ENCODE results near the gene SNCB.
"Not testable (repeated sequence)": the region's sequence is repeated elsewhere in the genome, so short reads cannot be mapped to it uniquely, and the experiment has no call there.

Gene SNCB

DNA sequence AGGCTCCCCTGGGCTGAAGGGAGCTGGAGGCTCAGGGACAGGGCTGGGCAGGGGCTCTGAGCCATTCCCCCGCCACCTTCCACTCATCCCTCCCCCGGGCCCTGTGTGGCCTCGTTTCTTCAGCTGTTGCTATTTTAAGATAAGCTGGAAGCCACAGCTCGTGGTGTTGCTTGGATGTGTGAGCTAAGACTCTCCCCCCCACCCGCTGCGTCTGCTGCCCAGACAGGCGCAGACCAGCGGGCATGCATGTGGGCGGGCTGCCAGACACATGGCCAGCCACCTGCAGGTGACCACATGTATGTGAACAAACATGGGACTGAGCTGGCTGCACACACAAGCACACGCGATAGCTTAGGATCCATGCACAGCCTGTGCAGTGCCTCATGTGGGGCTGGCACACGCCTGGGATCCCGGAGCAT lies 8.7 kb downstream of the SNCB start:
- no peak for DNase-seq

DNA sequence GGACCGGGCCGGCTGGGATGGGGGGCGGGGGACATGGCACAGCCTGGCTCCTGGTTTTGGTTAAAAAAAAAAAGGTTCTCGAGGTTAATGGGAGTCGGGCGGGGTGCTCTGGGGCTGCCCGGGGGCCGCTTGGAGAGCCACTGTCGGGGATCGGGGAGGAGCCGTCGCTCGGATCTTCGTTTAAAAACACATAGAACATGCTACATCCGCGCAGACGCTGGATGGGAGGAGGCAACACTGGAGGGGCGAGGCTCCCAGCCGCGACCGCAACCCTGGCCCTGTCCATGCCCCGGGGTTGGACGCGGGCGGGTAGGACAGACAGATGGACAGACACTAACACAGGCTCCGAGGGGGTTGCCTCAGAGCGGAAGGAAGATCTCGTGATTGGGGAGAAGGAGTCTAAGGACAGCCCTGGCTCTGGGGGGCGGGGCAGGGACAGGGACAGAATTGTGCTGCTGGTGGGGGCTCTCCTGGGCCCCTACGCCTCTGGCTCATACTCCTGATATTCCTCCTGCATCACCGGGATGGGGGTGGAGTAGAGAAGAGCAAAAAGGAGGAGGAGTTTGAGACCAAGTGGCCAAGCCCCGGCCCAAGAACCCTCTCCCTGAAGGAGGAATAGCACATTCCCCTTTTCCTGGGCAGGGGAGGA lies 9.9 kb downstream of the SNCB start:
- DNase-seq = peak; percentile 38

DNA sequence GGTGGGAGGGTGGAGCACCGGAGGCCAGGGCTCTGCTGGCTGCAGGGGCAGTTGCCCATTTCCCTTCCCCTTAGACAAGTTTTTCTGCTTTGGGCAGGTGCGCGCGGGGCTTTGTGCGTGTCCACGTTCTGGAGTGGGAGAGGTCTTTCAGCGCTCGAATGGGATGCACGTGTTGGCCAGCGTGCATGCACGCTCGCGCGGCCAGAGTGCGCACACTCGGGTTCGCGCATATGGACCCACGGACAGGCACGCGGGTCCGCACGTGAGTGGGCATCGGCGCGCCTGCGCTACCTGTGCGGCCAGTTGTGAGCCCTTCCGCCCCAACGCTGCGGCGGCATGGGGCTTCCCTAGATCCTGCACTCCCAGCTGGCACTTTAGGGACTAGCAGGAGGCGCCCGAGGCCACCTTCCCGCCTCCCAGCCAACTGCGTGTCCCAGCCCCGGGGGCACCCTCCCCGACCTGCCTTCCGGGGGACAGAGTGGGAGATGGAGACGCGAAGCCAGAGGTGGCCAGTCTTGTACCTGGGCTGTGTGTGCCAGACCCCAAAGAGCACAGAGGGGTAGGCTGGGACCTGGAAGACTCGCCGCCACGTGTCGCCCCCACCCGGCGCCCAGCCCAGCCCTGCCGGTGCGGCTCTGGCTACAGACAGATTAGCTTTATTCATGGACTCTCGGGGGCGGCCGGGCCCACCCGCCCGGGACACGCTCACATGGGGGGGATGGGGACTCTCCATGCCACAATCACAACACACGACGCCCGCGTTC lies 10.6 kb downstream of the SNCB start:
- DNase-seq = no peak

- DNase-seq = peak; percentile 52
Measured at GRCh38 chr5:176619203-176619568, 11.1 kb downstream of the SNCB start.

- no peak for DNase-seq
Measured at GRCh38 chr5:176618783-176619182, 11.6 kb downstream of the SNCB start.

DNA sequence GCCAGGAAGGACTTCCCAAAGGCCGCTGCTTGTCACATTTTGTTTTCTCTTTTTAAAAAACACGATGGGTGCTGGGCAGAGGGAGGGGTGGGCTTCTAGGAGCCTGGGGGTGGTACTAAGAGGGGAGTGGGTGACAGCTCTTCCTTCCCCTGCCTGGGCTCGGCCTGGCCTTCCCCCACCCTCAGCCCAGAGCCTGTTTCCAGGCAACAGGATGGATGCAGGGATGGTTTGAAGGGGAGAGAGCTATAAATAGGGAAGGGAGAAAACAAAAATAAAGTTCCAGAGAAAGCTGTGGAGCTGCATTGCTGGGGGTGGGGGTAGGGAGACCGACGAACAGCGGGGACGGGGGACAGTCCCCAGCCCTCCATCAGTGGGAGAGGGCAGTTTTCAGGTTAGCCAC lies 13.8 kb downstream of the SNCB start:
- DNase-seq = no peak

DNA sequence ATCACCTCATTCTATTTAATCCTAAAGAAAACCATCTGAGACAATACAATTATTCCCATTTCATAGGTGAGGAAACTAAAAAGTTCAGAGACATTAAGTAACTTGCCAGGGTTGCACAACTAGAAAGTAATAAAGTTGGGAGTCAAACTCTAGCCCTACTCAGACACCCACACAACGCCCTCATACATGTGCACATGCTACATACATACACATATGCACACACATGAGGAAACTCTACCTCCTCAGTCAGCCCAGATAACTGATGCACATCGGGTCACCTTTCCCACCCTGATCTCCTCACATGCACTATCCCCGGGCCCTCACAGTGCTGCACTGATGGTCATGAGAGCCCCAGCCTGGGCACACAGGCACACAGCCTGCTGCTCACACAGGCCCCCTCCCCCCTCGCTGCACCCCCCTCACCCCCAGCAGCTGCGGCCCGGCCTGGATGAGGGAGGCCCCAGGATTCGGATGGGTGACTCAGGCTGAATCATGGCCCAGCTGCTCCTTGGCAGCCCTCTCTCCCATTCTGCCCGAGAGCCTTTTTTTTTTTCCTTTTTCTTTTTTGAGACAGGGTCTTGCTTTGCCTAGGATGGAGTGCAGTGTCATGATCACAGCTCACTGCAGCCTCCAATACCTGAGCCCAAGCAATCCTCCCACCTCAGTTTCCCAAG lies 15.4 kb downstream of the SNCB start:
- DNase-seq = no peak

- no peak for DNase-seq
Measured at GRCh38 chr5:176612855-176613254, 17.5 kb downstream of the SNCB start.

DNA sequence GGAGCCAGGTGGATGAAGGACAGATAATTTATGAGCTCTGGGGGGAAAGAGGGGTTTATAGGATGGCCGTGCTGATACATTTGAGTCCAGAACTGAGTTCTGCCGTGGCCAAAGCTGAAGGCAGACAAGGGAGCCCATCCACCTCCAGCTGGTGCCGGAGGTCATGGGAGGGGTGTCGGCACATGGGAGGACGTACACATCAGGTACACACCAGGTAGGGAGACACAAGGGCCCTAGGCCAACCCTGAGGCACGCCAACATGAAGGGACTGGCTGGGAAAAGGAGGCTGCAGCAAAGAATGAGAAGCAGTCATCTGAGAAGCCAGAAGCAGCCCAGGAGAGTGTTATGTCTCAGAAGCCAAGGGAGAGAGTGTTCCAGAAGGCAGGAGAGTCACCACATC lies 18.3 kb downstream of the SNCB start:
- no peak for DNase-seq

DNA sequence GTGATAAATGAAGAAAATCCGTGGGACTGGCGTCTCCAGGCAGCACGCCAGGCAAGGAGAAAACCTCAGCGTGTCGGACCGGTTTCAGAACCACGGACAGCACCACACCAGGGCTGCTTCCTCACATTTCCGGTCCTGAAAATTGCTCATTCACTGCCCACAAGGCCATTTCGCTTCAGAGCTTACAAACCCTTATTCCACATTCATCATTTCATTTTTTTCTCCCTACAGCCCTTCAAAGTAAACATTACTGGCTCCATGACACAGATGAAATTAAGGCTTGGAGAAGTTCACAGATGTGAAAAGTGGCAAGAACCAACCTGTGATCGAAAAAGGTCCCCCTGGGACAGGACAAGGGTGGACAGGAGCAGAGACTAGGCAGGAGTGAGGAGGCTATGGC lies 18.9 kb downstream of the SNCB start:
- DNase-seq = peak; percentile 78

DNA sequence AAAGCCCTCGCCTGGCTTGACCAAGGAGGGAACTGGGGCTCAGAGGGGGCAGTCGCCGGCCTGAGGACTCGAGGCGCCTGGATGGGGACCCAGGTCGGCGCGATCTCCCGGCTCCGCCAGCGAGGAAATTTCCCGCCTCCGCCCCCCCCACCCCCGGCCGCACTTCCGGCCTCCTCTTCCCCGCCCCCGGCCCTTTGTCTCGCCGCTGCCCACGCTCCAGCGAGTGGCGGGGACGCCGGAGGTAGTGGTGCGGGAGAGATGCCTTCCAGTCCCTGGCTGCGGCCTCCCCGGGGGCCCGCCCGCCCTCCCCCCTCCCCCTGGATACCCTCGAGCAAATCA lies 19.9 kb downstream of the SNCB start:
- DNase-seq = no peak

GRCh38 chr5:176609724-176610434 lies 20.5 kb downstream of the SNCB start, which contains the start of gene GPRIN1:
Gene GPRIN1 (minus strand): TSS chr5:176610156. CDS start chr5:176599834, 10,322 bp downstream.
- peak; percentile 81 for DNase-seq

DNA sequence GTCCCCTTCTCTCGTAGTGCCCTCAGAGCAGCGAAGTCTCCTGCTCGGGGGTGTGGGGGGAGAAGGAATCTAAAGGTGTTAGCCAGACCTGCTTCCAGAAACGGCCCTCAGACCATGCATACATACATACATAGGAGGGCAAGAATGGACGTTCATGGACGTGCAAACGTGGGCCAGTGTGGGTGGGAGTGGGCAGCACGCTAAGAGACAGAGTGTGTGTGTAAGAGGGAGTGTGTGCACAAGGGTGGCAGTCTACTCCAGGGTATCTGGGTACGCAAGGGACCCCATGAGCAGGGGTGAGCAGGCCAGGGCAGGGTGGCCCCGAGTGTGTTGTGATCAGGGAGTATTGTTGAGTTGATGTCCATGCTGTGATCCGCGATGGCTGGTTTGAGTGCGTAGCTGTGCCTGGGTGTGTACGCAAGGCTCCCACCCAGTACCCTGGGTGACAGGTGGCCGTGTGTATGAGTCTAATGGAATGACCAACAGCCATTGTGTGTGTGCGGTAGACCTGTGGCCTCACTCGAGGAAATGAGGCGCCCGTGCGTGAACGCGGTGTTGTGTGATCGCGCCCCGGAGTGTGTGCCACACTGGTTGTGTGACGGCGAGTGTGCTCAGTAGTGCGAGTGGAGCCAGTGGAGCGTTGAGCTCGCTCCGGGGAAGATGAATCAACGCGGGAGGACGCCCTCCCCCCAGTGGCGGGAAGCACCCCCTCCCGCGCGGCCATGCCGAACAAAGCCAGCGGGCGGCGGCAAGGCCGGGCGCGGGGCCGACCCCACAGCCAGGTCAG lies 21.2 kb downstream of the SNCB start:
- no peak for DNase-seq

GRCh38 chr5:176608142-176608705 lies 22.1 kb downstream of the SNCB start:
- no peak for DNase-seq

DNA sequence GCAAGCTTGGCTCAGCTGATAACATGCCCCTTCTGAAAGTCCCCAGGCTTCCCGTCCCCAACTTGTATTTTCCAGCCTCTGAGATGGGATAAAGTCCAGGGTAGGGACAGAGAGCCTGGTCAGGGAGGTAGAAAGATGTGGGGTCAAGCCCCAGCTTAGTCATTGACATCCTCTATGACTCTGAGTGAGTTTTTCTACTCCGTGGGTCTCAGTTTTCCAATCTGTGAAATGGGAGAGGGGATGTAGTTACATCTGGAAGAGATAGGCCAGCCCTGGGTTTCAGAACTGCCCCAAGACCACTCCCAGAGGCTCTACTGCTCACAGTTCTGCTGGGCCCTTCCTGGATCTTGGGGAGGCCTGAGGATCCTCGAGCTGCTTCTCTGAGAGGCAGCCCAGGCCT lies 23.5 kb downstream of the SNCB start:
- no peak for DNase-seq

DNA sequence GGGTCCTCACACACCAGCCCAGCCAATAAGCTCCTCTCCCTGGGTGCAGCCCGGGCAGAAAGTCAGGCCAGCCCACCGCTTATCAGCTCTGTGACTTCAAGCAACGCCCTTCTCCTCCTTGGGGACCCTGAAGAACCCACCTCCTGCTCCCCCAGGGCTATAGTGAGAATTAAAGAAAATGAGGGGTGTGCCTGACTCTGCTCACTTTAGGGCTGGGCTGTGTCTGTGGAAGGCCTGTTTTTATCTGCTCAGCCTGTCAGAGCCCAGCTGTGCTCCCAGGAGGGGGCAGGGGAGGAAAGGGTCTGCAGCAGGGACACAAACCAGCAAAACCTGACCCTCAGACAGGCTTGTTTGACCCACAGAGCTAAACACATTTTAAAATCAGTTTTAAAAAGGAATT lies 24.3 kb downstream of the SNCB start:
- no peak for DNase-seq

DNA sequence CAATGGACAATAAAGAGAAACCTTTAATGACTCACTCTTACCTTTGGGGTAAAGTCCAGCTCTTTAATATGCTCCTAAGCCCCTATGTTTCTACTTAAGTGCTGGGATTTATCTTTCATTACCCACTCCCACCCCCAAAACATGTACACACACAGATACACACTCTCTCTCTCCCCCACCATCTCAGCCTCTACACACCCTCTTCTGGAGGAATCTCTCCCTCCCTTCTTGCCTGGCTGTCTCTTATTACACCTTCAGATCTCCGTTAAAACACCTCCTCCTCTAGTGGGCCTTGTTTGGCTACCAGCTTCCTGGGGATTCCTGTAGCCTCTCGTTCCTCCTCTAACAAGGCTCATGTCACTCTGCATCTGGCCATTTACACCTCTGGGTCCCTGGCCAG lies 27.2 kb downstream of the SNCB start:
- no peak for DNase-seq

- no peak for DNase-seq
Measured at GRCh38 chr5:176601901-176602482, 28.3 kb downstream of the SNCB start.

GRCh38 chr5:176599749-176600430 lies 30.4 kb downstream of the SNCB start:
- not testable (repeated sequence) for DNase-seq

DNA sequence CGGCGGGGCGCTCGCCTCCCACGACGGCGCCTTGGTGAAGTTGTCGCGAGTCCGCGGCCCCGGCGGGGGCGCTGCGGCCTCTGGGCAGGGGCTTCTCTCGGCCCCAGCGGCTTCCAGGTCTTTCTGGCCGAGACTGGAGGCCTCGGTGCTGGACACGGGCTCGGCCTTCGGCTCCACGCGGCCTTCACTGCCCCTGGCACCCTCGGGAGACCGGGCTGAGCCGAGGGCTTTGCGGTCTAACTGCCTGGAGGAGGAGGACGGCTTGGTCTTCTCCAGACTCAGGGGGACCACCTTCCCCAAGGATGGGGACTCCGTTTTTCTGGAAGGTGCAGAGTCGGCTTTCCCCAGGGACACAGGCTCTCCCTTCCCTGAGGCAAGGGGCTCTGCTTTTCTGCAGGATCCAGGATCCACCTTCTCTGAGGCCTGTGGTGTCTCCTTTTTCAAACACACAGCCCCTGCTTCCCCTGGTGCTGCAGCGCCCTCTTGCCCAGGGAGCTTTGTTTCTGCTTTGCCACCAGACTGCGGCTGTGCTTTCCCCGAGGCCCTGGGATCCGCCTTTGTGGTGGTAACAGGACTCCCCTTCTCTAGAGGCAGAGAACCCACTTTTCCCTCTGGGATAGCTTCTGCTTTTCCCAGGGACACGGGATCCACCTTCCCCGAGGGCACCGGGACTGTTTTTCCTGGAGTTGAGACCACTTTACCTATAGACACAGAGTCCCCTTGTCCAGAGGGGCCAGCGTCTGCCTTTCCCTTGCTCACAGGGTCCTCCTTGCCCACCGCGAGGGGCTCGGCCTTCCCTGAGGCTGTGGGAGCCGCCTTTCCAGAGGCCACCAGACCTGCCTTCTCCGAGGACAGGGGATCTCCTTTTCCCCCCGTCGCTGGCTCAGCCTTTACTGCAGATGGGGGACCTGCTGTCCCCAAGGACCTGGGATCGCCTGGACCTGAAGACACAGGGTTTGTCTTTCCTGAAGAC lies 32.6 kb downstream of the SNCB start:
- DNase-seq = no peak

Measured in suppressor macrophage treated with lipopolysaccharide for 4 hours (primary cell).